NCI-H2029 (cell line): Measurements from ENCODE around the gene YBX3.
A peak's percentile ranks its signal among the peaks of the same experiment; 100 is the strongest.
"Not testable (repeated sequence)": the region's sequence is repeated elsewhere in the genome, so short reads cannot be mapped to it uniquely, and the experiment has no call there.

ENCODE experiments used
- DNase-seq: peaks from one replicate; lab custom pipeline; 2025; lab: John Stamatoyannopoulos, UW

YBX3 gene

DNA sequence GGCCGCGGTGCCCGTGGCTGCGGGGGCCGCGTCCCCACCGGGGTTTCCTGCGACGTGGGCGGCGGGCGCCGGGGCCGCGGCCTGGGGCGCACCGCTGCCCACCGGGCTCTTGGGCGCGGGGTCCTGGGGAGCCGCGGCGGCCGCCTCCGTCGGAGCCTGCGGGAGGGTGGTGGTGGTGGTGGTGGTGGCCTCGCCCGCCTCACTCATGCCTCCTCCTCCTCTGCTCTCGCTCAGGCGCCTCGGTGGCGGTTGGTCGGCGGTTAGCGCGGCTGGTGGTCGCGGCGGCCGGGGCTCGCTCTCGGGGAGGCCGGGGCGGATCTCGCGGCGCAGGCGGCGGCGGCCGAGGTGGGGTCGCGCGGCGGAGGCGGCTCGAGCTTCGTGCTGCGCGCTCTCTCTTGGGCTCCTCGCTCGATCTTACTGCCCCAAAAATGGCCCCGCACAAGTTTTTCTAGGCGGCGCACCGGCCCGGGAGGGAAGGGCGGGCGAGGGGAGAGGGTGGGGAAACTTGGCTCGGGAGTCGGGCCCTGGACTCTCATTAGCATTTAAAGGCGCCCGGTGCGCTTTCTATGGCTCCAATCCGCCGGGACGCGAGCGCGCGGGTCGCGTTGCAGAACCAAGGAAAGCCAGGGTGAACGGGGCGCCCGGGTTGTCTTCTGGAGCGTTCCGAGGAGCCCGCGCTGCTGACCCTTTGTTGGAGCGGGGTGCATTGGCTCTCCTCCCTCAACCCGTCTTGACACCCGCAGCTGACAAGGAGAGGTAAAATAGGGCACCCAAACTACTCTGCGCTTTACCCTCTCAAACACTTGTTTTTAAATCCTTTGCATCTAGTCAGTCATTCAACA is at the start of gene YBX3:
TSS of gene YBX3 (minus strand) at position 419 of the 842 bp plus-strand sequence. CDS start at position 207, 212 bp downstream.
- no peak for DNase-seq

GRCh38 chr12:10771132-10771733 is 48.1 kb upstream of the YBX3 start:
- peak; percentile 4 for DNase-seq

DNA sequence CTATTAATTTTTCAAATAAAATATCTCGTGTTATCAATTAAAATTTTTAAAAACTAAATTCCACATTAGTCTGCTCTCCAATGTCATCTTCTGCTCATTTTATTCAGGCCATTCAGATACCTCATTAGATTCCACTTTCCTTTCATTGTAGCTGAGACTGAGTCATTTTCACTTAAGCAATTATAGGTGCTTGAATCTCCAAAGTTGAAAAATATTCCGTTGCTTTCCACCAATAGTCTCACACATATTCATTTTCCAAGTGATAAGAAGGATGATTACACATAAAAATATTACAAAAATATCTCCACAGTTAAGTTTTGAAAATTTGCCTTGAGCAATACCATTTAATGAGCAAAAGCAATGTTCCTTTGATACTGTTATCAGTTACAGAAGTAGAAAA is 36.5 kb upstream of the YBX3 start:
- no peak for DNase-seq

DNA sequence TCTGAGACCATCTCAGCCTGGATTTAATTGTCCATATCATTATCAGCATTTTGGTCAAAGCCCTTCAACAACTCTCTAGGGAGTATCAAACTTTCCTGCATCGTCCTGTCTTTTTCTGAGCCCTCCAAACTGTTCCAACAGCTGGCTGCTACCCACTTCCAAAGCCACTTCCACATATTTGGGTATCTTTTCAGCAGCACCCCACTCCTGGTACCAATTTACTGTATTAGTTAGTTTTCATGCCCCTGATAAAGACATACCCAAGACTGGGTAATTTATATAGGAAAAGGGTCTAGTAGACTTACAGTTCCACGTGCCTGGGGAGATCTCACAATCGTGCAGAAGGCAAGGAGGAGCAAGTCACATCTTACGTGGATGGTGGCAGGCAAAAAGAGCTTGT is 33.1 kb upstream of the YBX3 start:
- no peak for DNase-seq

DNA sequence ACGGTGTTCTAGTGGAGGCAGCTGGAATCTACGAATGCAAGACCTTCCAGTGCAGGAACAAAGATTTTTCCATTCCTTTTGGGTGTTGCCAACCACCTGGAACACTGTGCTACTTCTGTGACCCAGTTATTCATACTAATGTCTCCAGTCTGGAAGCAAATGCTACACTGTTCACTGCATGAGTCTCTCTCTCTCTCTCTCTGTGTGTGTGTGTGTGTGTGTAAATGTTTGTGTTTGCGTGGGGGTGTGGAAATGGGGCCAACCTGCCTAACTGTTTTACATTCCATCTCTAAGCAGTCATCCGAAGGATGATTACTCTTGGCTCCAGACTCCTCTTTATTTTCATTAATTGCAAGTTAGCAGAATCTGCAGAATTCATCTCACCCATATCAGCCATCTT is 29.9 kb upstream of the YBX3 start:
- no peak for DNase-seq

GRCh38 chr12:10750385-10750727 is 27.2 kb upstream of the YBX3 start:
- DNase-seq: no peak

DNA sequence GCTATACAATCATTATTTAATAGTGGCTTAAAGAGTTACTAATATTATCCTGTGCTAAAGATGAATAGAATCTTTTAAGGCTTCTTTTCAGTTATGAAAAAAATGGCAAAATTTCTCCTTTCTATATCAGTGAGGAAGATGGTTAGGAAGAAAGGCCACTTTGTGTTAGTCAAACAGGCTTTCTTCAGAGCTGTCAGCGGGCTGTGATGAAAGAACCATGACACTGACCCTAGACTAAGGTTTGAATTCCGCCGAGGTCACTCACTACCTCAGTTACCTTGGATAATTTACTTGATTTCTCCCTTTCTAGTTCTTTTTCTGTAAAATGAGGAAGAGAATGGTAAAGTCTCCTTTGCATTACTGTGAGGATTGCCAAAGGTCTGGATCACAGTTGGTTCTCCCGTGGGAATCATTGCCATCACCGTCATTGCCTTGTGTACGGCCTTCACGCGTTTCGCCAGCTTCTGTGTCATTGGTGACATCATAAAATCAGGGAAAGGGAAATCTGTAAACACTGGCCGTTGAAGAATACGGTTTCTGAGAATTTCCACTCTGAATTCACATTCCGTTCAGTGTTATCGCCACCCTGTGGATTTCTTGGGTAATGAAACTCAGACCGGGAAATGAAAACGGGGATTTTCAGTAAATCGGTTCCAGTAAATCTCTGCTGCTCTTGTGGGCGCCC is 26.7 kb upstream of the YBX3 start:
- peak; percentile 30 for DNase-seq

DNA sequence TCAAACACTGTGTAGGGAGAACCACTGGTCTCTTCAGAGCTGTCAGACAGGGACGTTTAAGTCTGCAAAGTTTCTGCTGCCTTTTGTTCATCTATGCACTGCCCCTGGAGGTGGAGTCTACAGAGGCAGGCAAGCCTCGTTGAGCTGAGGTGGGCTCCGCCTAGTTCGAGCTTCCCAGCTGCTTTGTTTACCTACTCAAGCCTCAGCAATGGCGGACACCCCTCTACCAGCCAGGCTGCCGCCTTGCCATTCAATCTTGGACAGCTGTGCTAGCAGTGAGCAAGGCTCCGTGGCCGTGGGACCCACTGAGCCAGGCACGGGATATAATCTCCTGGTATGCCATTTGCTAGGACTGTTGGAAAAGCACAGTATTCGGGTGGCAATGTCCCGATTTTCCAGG is 24.6 kb upstream of the YBX3 start:
- no peak for DNase-seq

GRCh38 chr12:10743420-10743819 is 20.3 kb upstream of the YBX3 start:
- DNase-seq: not testable (repeated sequence)

DNA sequence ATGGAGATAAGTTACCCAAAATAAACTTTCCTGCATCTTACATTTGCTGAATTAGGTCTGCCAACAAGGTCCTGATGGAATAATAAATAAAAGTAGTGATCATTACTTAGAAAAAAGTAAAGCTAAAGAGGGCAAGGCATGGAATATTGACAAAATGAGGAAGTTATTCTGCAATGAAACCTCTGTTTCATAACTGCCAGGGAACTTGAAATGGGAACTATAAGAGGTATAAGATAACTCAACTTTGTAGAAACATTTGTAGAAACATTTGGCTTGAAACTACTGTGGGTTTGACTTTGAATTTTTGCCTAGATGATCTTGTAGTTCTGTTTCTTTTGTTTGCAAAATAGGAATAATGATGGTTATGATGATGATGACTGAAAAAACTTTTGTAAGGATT is 18.7 kb upstream of the YBX3 start:
- no peak for DNase-seq

GRCh38 chr12:10740182-10740581 is 17.1 kb upstream of the YBX3 start:
- DNase-seq: no peak

- no peak for DNase-seq
These were observed 16.3 kb upstream of the YBX3 start for GRCh38 chr12:10739157-10740118.

- no peak for DNase-seq
These were observed 14.1 kb upstream of the YBX3 start for GRCh38 chr12:10737249-10737648.

GRCh38 chr12:10736463-10736862 is 13.3 kb upstream of the YBX3 start:
- no peak for DNase-seq

DNA sequence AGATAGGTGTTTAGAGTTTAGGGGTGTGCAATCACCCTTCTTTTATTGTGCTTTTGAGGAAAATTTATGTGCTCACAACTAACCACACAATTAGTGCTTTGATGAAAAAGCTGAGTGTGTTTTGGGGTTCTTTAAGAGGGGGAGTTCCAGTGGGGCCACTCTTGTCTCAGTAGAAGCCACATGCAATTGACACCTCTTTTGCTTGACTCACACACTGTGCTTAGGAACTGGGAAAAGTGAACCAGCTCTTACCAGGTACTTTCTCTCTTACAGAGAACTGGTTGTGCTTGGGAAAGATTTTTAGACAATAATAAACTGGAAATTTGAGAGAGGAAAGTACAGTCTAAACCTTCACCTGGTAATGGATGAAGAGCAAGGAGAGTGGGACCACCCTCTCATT is 12.3 kb upstream of the YBX3 start:
- DNase-seq: no peak

DNA sequence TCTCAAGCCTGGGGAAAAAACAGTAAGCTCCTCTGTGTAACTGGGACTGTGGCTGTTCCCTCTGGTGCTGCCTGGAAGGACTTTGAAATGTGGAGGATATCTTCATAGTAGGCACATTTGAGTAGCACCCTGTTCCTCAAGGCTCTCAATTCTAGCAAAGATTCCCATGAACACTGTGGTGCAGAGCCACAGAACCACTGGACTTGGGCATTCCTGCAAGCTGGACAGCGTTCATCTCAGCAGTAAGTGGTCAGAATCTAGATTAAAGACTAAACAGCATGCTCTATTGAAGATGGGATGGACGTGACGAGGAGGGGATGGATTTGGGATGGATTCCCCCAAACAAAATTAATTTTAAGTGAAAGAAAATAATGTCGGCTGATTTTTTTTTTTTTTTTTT is 9.4 kb upstream of the YBX3 start:
- no peak for DNase-seq

DNA sequence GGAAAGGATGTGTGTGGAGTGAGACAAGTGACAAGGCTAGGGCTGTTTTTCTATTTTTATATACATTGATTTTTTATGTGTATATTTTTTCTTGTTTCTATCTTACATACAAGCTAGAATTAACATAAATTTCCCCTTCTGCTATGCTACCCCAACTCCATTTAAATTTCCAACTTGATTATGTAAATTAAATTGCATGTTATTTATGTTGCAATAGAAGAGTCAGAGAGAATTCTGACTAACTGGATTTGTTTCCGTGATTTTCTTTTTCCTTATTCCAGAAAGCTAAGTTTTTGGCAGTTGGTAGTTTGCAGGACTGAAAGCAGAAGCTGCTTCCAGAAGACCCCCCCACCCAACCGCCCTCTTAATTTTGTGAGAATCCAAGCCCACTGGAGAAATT is 8.9 kb upstream of the YBX3 start:
- no peak for DNase-seq

GRCh38 chr12:10730559-10730958 is 7.4 kb upstream of the YBX3 start:
- no peak for DNase-seq

DNA sequence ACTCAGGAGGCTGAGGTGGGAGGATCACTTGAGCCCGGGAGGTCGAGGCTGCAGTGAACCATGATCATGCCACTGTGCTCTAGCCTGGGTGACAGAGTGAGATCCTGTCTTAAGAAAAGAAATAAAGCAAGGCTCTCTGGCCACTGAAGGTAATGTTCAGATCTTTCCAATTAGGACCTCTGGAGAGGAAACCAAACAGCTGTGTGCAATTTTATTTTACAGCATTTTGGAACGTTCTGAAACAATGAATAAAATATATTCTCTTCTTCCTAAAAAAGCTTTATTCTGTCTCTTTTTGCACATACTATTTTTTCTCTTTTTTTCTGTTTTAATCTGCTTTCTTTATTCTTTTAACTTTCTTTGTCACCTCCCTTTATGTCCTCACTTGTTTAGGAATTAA is 5.0 kb upstream of the YBX3 start:
- DNase-seq: no peak

GRCh38 chr12:10726945-10727344 is 3.8 kb upstream of the YBX3 start:
- no peak for DNase-seq

- DNase-seq: no peak
These were observed 1.9 kb upstream of the YBX3 start for GRCh38 chr12:10725003-10725402.

DNA sequence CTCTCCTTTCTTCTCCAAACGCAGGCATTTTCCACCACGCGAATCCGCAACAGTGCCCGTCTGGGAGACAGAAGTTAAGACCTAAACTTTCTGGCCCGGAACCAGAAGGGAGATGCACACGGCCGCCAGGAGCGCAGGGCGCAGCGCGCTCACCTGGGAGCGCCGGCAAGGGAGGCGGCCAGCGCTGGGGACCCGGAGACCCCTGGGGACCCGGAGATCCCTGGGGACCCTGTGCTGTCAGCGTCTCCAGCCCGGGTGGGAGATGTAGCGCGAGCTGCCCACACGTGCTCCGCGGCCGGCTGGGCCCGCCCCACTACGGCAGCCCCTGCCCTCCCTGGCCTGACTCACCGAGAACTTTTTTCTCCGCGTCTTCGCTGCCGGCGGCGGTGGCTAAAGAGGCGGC is 620 bp downstream of the YBX3 start:
- DNase-seq: no peak
